HCT116 (cell line): ENCODE results near the gene DMD.

Source experiments
- ATF3 ChIP-seq: IDR thresholded peaks from 2 replicates; pipeline ENCODE4 v1.6.1; 2012
- CTCF ChIP-seq, 3 experiments: fragments of 200-600 bp in 1 of 3; sonication (generic) in 1 of 3; IDR thresholded peaks in 2 of 3; conservative IDR thresholded peaks in 1 of 3; 2 replicates each; pipeline ENCODE4 v1.5.1; 2012 to 2017; ENCODE audit warnings: low read depth in 2 of 3, low read length in 2 of 3, antibody characterized with exemption in 1 of 3, borderline replicate concordance in 1 of 3, control low read depth in 1 of 3, mild to moderate bottlenecking in 1 of 3, mixed read lengths in 1 of 3, mixed run types in 1 of 3, moderate library complexity in 1 of 3; ENCODE audit not compliant: insufficient read depth in 1 of 3
- EZH2 ChIP-seq: fragments of 200-600 bp; sonication (generic); IDR thresholded peaks from 2 replicates; pipeline ENCODE4 v1.6.1; 2017; ENCODE audit warnings: antibody characterized with exemption, mixed run types
- JUND ChIP-seq: IDR thresholded peaks from 2 replicates; pipeline ENCODE4 v1.6.1; 2012
- POLR2AphosphoS5 ChIP-seq: IDR thresholded peaks from 2 replicates; pipeline ENCODE4 v1.6.1; 2011; ENCODE audit warnings: mild to moderate bottlenecking, low read depth, low read length, moderate library complexity
- SIN3A ChIP-seq: IDR thresholded peaks from 2 replicates; pipeline ENCODE4 v1.6.1; 2012; ENCODE audit warnings: low read depth
- ZFX ChIP-seq: fragments of 450-650 bp; IDR thresholded peaks from 2 replicates; pipeline ENCODE4 v1.6.1; 2017
- ZNF274 ChIP-seq: fragments of 200-500 bp; sonication (Bioruptor generic); IDR thresholded peaks from 2 replicates; pipeline ENCODE4 v1.6.1; 2014; ENCODE audit warnings: mild to moderate bottlenecking, low read depth, low read length, inconsistent platforms

GRCh38 chrX:33156152-33156726, 55.1 kb downstream of the DMD start:
- TF ChIP-seq CTCF (IDR thresholded peaks at IDR 0.05 in 2 of 3, conservative IDR thresholded peaks at IDR 0.05 in 1 of 3; ENCODE audit: borderline replicate concordance in 1 of 3, insufficient read depth in 1 of 3, low read depth in 2 of 3, low read length in 2 of 3) (no peak), SIN3A (no peak), ZFX (no peak), EZH2 (no peak), POLR2AphosphoS5 (no peak), JUND (no peak), ATF3 (no peak), ZNF274 (no peak)
